IMR-90 (cell line): ENCODE results near the gene EAF1. TPM values are rescaled to one million over a fixed set of nuclear protein-coding genes. Genes with fewer than 3 reads are reported as not detected.

Experiments
- ATAC-seq: fragments of 200-7000 bp; cut with Tn5 transposase; 2 replicates; pipeline ENCODE4 v1.9.1; 2020; ENCODE audit warnings: low read depth, mild to moderate bottlenecking, moderate library complexity
- BruUV-seq: library from RNA; stranded (reverse); fragments of 400-500 nt; replicated peaks from 2 replicates; lab custom pipeline; 2021; lab: Mats Ljungman, UMichigan
- CTCF ChIA-PET: fragments of 300-600 bp; formaldehyde crosslinking; extraction: SDS; loops from one replicate; lab custom pipeline; 2021; ENCODE audit warnings: antibody characterized with exemption; lab: Yijun Ruan, JAX
- POLR2A ChIA-PET: fragments of 300-600 bp; sonication (Branson Sonifier 250); formaldehyde crosslinking; loops from one replicate; lab custom pipeline; 2022; ENCODE audit warnings: antibody characterized with exemption; ENCODE audit not compliant: unreplicated experiment; lab: Charles Lee
- DNase-seq: peaks from one replicate; pipeline ENCODE4 v3.0.0; 2013
- H2AFZ ChIP-seq: replicated peaks from 2 replicates; pipeline ENCODE3; 2013; ENCODE audit warnings: low read length, mild to moderate bottlenecking; ENCODE audit not compliant: poor library complexity
- H2AK5ac ChIP-seq: 2 replicates; pipeline ENCODE4 v1.6.1; 2013; ENCODE audit warnings: low read depth, low read length, inconsistent platforms
- H2AK9ac ChIP-seq: replicated peaks from 2 replicates; pipeline ENCODE3; 2013; ENCODE audit warnings: mild to moderate bottlenecking, low read depth, low read length, moderate library complexity; ENCODE audit not compliant: poor library complexity
- H2BK120ac ChIP-seq: 2 replicates; pipeline ENCODE4 v1.6.1; 2013; ENCODE audit warnings: low read depth, low read length, inconsistent platforms
- H2BK15ac ChIP-seq: 3 replicates; pipeline ENCODE4 v1.6.1; 2013; ENCODE audit warnings: low read depth, low read length, inconsistent platforms
- H2BK20ac ChIP-seq: 2 replicates; pipeline ENCODE4 v1.6.1; 2013; ENCODE audit warnings: low read depth, mild to moderate bottlenecking, inconsistent platforms, low read length, moderate library complexity
- H2BK5ac ChIP-seq: 2 replicates; pipeline ENCODE4 v1.6.1; 2013; ENCODE audit warnings: mild to moderate bottlenecking, low read depth, low read length, inconsistent platforms; ENCODE audit not compliant: poor library complexity, severe bottlenecking
- H3K14ac ChIP-seq: replicated peaks from 2 replicates; pipeline ENCODE4 v1.6.1; 2013; ENCODE audit warnings: low read depth, low read length, inconsistent platforms
- H3K18ac ChIP-seq: 2 replicates; pipeline ENCODE4 v1.6.1; 2013; ENCODE audit warnings: low read depth, low read length, control low read depth
- H3K23ac ChIP-seq: 2 replicates; pipeline ENCODE4 v1.6.1; 2013; ENCODE audit warnings: low read depth, low read length, inconsistent platforms
- H3K27ac ChIP-seq: 2 replicates; pipeline ENCODE4 v1.5.1; 2013; ENCODE audit warnings: mild to moderate bottlenecking, control low read depth, low read length; ENCODE audit not compliant: insufficient read depth
- H3K27me3 ChIP-seq: 2 replicates; pipeline ENCODE4 v1.6.1; 2013; ENCODE audit warnings: low read length; ENCODE audit not compliant: control insufficient read depth, insufficient read depth
- H3K36me3 ChIP-seq: 2 replicates; pipeline ENCODE4 v1.6.1; 2013; ENCODE audit warnings: low read length, mixed read lengths; ENCODE audit not compliant: control insufficient read depth, insufficient read depth
- H3K4ac ChIP-seq: 2 replicates; pipeline ENCODE4 v1.6.1; 2013; ENCODE audit warnings: low read depth, low read length, inconsistent platforms
- H3K4me1 ChIP-seq: 2 replicates; pipeline ENCODE4 v1.6.1; 2013; ENCODE audit warnings: low read length, mixed read lengths; ENCODE audit not compliant: control insufficient read depth, insufficient read depth
- H3K4me2 ChIP-seq: 2 replicates; pipeline ENCODE4 v1.6.1; 2013; ENCODE audit warnings: low read depth, mild to moderate bottlenecking, control low read depth, low read length, moderate library complexity
- H3K4me3 ChIP-seq: 2 replicates; pipeline ENCODE4 v1.5.1; 2013; ENCODE audit warnings: low read depth, mild to moderate bottlenecking, control low read depth, low read length, moderate library complexity; ENCODE audit not compliant: insufficient read depth
- H3K56ac ChIP-seq: 2 replicates; pipeline ENCODE4 v1.6.1; 2013; ENCODE audit warnings: low read length, inconsistent platforms; ENCODE audit not compliant: insufficient read depth; ENCODE audit errors: extremely low read depth
- H3K79me1 ChIP-seq, 2 experiments: 2 replicates each; pipeline ENCODE4 v1.6.1; 2013; ENCODE audit warnings: low read length in 2 of 2, inconsistent platforms in 1 of 2, low read depth in 1 of 2
- H3K9ac ChIP-seq: 2 replicates; pipeline ENCODE4 v1.6.1; 2013; ENCODE audit warnings: low read depth, low read length, control low read depth
- H3K9me1 ChIP-seq: 2 replicates; pipeline ENCODE4 v1.6.1; 2013; ENCODE audit warnings: low read length, inconsistent platforms; ENCODE audit not compliant: insufficient read depth
- H3K9me3 ChIP-seq: 2 replicates; pipeline ENCODE4 v1.6.1; 2013; ENCODE audit warnings: low read length; ENCODE audit not compliant: control insufficient read depth, insufficient read depth
- H4K20me1 ChIP-seq: 2 replicates; pipeline ENCODE4 v1.6.1; 2013; ENCODE audit warnings: low read length, inconsistent platforms; ENCODE audit not compliant: insufficient read depth
- H4K5ac ChIP-seq: 2 replicates; pipeline ENCODE4 v1.6.1; 2013; ENCODE audit warnings: mild to moderate bottlenecking, low read depth, low read length, control low read depth
- H4K8ac ChIP-seq, 2 experiments: 2 replicates each; pipeline ENCODE4 v1.6.1; 2013; ENCODE audit warnings: low read depth in 2 of 2, low read length in 2 of 2, control low read depth in 1 of 2, inconsistent platforms in 1 of 2
- H4K91ac ChIP-seq: 2 replicates; pipeline ENCODE4 v1.6.1; 2013; ENCODE audit warnings: low read depth, low read length, inconsistent platforms; ENCODE audit not compliant: insufficient read depth
- MXI1 ChIP-seq: IDR thresholded peaks from 2 replicates; pipeline ENCODE4 v1.6.1; 2012; ENCODE audit warnings: low read depth, mild to moderate bottlenecking, low read length, moderate library complexity, borderline replicate concordance
- WGBS, 2 experiments: methylation state at CpG; one replicate each; pipeline versions ENCODE4 v1.1.5 to v1.1.7; 2013; ENCODE audit warnings: missing lambda C conversion rate in 2 of 2; ENCODE audit not compliant: insufficient read length in 1 of 2; ENCODE audit errors: extremely low coverage in 2 of 2; 5-methylcytosine and 5-hydroxymethylcytosine counted together
- dilution Hi-C: fragments of 300-500 bp; cut with HindIII; formaldehyde crosslinking; loops from one replicate; pipeline ENCODE4 v1.14.3; 2018; ENCODE audit warnings: low sequenced_read_pairs; ENCODE audit not compliant: unreplicated experiment
- in situ Hi-C: fragments of 300-500 bp; cut with MboI; formaldehyde crosslinking; loops from 3 replicates; pipeline ENCODE4 v1.14.3; 2019; ENCODE audit warnings: low sequenced_read_pairs, inconsistent platforms, mixed read lengths
- intact Hi-C: fragments of 100-400 bp; cut with micrococcal nuclease; formaldehyde crosslinking; loops from 2 replicates; pipeline ENCODE4 v1.10.0; 2022
- polyA plus RNA-seq, 3 experiments: library from polyadenylated mRNA; depleted of rRNA; stranded (reverse); fragments of >200 nt; gene quantifications; 2 replicates each; pipeline ENCODE4 v1.2.3, GENCODE V29; 2012; ENCODE audit warnings: low replicate concordance in 1 of 3
- total RNA-seq: library from RNA; depleted of rRNA; stranded (reverse); fragments of >200 nt; gene quantifications from 2 replicates; pipeline ENCODE4 v1.2.3, GENCODE V29; 2012
- TF ChIP-seq, protein P1 (sequence below): fragments of 150-350 bp; IDR thresholded peaks from 2 replicates; pipeline ENCODE4 v1.6.1; 2017; ENCODE audit warnings: mild to moderate bottlenecking, antibody characterized with exemption, low read length, low read depth

EAF1 gene
- total and polyA plus RNA-seq, 2 of the 4 experiments (the other 2 are of a cell fraction): 7.0 to 21.3 TPM

DNA sequence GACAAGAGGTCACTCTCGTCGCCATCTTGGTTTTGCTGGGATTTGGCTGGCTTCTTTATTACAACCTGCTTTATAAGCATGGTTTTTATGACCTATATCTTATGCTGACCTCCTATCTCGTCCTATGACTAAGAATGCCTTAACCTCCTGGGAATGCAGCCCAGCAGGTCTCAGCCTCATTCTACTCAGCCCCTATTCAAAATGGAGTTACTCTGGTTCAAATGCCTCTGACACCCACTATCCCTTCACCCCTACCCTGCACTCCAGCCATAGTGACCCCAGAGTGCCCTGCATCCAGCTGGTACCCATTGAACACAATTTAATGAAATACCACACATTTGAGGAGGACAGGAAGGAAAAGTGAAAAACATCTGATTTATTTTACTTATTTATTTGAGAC is 23.4 kb upstream of the EAF1 start:
- Histone ChIP-seq H3K27ac (no peak overlapping the region), H2AK5ac (no peak overlapping the region), H3K14ac (no peak overlapping the region), H3K9me3 (no peaks in the 10 kb centered on the region), H2AK9ac (no peak overlapping the region), H2BK120ac (no peak overlapping the region), H3K9ac (no peak overlapping the region), H3K4me3 (no peak overlapping the region), H2AFZ (no peak overlapping the region), H2BK20ac (no peak overlapping the region), H3K36me3 (peaks cover 1% of the 10 kb centered on the region; the same call in 1 of the 2 replicates), H3K4me2 (no peak overlapping the region), H3K9me1 (0 out of 2 replicates have a peak, but pooled peaks cover 3% of the 10 kb centered on the region), H2BK5ac (no peak overlapping the region), H4K91ac (no peak overlapping the region), H4K8ac (no peak overlapping the region), H3K4me1 (no peaks in the 10 kb centered on the region), H3K23ac (no peak overlapping the region), H3K4ac (no peak overlapping the region), H3K27me3 (no peaks in the 10 kb centered on the region), H3K79me1 (no peaks in the 10 kb centered on the region), H4K20me1 (no peaks in the 10 kb centered on the region), H3K18ac (no peak overlapping the region), H4K5ac (no peak overlapping the region), H3K56ac (no peak overlapping the region), H2BK15ac (no peak overlapping the region)
- ChIA-PET CTCF (interaction anchor here (1.7 to 1.9 kb wide), 2 partner anchors 136 kb away, joined by 4 to 25 read pairs; no protein-coding TSS in a partner anchor), POLR2A (no interaction called here)
- WGBS, 2 experiments: 89% methylated on average over 3 of the region's 3 CpGs; no CpG with 5 or more reads in 1 of the 2 experiments
- TF ChIP-seq, protein P1, sequence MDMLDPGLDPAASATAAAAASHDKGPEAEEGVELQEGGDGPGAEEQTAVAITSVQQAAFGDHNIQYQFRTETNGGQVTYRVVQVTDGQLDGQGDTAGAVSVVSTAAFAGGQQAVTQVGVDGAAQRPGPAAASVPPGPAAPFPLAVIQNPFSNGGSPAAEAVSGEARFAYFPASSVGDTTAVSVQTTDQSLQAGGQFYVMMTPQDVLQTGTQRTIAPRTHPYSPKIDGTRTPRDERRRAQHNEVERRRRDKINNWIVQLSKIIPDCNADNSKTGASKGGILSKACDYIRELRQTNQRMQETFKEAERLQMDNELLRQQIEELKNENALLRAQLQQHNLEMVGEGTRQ: no peak
- no peak for TF ChIP-seq MXI1
- dilution Hi-C loops: no loop called here
- no peak for ATAC-seq
- DNase-seq: no peak
- intact Hi-C loops: loop anchor here (10.0 kb wide), 1 partner anchor 299 kb away; no protein-coding TSS in a partner anchor
- no TSS peak for BruUV-seq
- in situ Hi-C loops: no loop called here
